Femur (tissue), 1 donor: ENCODE measurements around the gene OR14I1.
"Not testable (repeated sequence)": the region's sequence is repeated elsewhere in the genome, so short reads cannot be mapped to it uniquely, and the experiment has no call there.

Experiments
- DNase-seq: peaks from one replicate; pipeline ENCODE4 v3.0.0-alpha.2; 2017

Gene OR14I1

DNA sequence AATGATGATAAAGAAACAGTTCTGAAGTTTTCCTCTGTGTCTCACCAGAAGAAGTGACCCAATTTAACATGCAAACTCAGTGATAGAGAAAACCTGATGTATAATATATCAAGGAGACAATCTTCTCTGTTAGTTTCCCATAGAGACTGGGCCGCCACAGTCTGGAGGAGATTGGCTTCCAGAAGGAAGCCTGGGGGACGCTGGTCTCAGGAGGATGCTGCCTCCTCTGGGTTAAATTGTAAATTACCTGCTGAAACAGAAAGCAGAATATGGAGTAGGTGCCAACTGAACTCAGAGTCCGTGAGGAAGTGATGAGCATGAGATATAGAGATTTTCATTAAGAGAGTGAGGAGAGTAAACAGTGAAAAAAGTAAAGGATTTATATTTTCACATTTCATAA lies 15.8 kb downstream of the OR14I1 start:
- no peak for DNase-seq

DNA sequence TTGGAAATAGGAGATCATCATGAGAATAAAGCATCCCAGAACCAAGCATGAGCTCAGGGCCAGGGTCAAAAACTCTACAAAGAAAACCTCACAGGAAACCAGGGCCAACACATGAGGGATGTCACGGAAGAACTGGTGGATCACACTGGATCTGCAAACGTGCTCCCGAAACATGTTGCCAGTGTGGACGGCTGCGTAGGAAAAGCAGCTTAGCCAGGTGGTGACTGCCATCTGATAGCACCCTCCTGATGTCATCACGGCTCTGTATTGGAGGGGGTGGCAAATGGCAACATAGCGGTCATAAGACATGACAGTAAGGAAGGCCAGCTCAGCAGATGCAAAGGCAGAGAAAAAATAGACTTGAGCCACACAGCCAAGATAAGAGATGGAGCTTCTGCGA lies 20.9 kb downstream of the OR14I1 start:
- DNase-seq = no peak

DNA sequence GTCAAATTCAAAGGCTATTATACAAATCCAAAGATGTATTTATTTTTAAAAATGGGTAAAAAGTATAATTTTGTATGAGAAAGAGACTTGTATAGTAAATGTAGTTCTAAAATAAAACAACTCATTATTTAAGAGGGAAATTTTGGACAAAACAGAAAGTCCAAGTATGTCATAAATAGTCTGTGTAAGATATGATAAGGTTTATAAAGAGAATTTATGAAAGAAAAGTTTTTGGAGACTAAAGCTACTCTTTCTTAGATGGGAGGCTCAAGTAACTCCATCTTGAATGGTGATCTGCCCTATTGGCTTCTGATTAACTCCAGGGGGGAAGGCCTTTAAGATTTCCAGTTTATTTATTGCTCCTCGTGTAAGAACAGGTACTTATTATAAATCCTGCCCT lies 32.6 kb downstream of the OR14I1 start:
- no peak for DNase-seq

DNA sequence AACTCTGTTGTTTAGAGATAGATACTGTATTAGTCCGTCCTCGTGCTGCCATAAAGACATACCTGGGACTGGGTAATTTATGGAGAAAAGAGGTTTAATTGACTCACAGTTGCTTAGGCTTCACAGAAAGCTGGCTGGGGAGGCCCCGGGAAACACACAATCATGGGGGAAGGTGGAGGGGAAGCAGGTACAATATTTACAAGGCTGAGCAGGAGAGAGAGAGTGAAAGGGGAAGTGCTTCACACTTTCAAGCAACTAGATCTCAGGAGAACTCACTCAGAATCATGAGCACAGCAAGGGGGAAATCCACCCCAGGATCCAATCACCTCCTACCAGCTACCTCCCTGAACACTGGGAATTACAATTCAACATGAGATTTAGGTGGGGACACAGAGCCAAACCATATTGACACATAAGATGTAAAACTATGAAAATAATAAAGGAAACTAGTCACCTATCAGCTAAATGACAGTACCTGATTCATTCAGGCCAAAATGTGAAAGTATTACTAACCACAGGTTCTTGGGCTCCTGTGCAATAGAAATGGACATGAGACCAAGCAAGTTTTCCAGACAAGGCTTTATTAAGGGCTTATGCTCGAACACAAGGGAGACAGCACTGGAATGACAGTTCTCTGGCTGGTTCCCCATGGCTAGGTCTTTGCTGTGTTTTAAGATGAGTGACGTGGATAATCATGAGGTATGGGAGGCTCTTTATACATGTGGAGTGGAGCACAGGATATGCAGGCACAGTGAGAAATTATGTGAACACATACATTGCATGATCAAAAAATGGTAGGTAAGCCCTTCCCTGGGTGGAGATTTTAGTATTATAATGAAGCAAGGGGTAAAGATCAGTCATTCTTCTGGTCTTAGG lies 38.9 kb downstream of the OR14I1 start:
- not testable (repeated sequence) for DNase-seq

DNA sequence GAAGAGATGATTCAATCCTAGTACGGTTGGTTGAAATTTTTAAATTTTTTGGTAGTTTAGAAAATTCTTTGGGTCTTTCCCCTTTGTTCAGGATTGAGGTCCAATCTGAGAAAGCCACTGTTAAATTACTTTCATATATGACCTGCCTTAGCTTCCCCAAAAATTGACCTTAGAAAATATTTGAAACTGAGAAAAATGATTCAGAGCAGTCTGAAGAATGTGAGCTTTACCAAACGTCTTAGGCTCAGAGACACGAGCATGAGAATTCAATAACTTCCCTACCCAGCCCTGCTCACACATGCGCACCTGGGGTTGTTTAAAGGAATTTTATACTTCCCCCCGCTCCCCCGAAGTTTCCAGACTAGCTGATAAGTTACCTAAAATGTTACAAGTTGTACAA lies 45.8 kb downstream of the OR14I1 start:
- DNase-seq = not testable (repeated sequence)

DNA sequence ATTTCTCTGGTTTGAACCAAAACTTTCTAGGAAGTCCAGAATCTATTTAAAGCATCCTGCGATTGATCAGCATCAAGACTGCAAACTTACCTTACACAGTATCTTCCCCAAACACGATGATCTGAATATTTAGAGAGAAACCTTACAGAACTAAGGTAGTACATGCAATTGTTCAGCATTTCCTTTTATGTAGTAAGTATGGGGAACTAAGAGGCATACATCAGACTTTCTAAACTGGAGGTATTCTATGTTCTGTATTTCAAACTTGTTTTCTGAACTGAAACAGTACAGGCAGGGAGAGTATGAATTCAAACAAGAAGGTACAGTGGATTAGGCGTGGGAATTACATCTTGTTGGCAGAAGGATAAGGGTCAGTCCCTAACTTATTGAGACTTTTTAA lies 47.2 kb downstream of the OR14I1 start, which contains the start of gene OR2T27:
OR2T27 (minus strand) TSS at position 175 of the 400 bp plus-strand sequence. CDS start 4,644 bp downstream, outside the sequence.
- not testable (repeated sequence) for DNase-seq
